H9 (cell line): ENCODE data around the gene SYNE2. TPM values are rescaled to one million over a fixed set of nuclear protein-coding genes. Genes with fewer than 3 reads are reported as not detected.

Experiments
- DNase-seq: peaks from one replicate; pipeline ENCODE4 v3.0.0-alpha.2; 2017
- H2AFZ ChIP-seq: one replicate; pipeline ENCODE4 v1.6.1; 2013; ENCODE audit warnings: mild to moderate bottlenecking, low read length, control low read depth, moderate library complexity
- H2AK5ac ChIP-seq: 2 replicates; pipeline ENCODE4 v1.6.1; 2013; ENCODE audit warnings: low read length, control low read depth, mixed read lengths; ENCODE audit not compliant: insufficient read length
- H2BK120ac ChIP-seq: one replicate; pipeline ENCODE4 v1.6.1; 2013; ENCODE audit warnings: low read depth, mild to moderate bottlenecking, low read length, control low read depth, inconsistent platforms; ENCODE audit not compliant: poor library complexity, severe bottlenecking
- H2BK12ac ChIP-seq: 2 replicates; pipeline ENCODE4 v1.6.1; 2013; ENCODE audit warnings: low read length, control low read depth, mixed read lengths, low read depth; ENCODE audit not compliant: insufficient read length
- H2BK15ac ChIP-seq: 2 replicates; pipeline ENCODE4 v1.6.1; 2013; ENCODE audit warnings: low read depth, low read length, control low read depth
- H2BK20ac ChIP-seq: one replicate; pipeline ENCODE4 v1.6.1; 2013; ENCODE audit warnings: low read depth, mild to moderate bottlenecking, low read length, control low read depth, inconsistent platforms; ENCODE audit not compliant: poor library complexity, severe bottlenecking
- H2BK5ac ChIP-seq: 2 replicates; pipeline ENCODE4 v1.6.1; 2013; ENCODE audit warnings: low read length, control low read depth, mixed read lengths; ENCODE audit not compliant: insufficient read length
- H3K14ac ChIP-seq: 2 replicates; pipeline ENCODE4 v1.6.1; 2013; ENCODE audit warnings: low read length, control low read depth; ENCODE audit not compliant: insufficient read depth
- H3K18ac ChIP-seq: 2 replicates; pipeline ENCODE4 v1.6.1; 2013; ENCODE audit warnings: low read depth, mild to moderate bottlenecking, mixed read lengths, low read length, control low read depth; ENCODE audit not compliant: insufficient read length
- H3K23ac ChIP-seq: 2 replicates; pipeline ENCODE4 v1.6.1; 2013; ENCODE audit warnings: low read length, control low read depth, mixed read lengths, low read depth; ENCODE audit not compliant: insufficient read length
- H3K23me2 ChIP-seq: 2 replicates; pipeline ENCODE4 v1.6.1; 2013; ENCODE audit warnings: low read depth, mild to moderate bottlenecking, mixed read lengths, low read length, control low read depth; ENCODE audit not compliant: insufficient read length, poor library complexity, severe bottlenecking
- H3K27ac ChIP-seq: 2 replicates; pipeline ENCODE4 v1.5.1; 2013; ENCODE audit warnings: low read length, control low read depth, mixed read lengths, low read depth; ENCODE audit not compliant: insufficient read length
- H3K27me3 ChIP-seq: 2 replicates; pipeline ENCODE4 v1.6.1; 2013; ENCODE audit warnings: low read length, control low read depth, inconsistent platforms; ENCODE audit not compliant: insufficient read depth
- H3K4ac ChIP-seq: 2 replicates; pipeline ENCODE4 v1.6.1; 2013; ENCODE audit warnings: low read depth, mild to moderate bottlenecking, control low read depth, inconsistent platforms, low read length, moderate library complexity
- H3K4me1 ChIP-seq: 2 replicates; pipeline ENCODE4 v1.6.1; 2013; ENCODE audit warnings: low read length, control low read depth, inconsistent platforms; ENCODE audit not compliant: insufficient read depth
- H3K4me2 ChIP-seq: 2 replicates; pipeline ENCODE4 v1.6.1; 2013; ENCODE audit warnings: low read length, control low read depth, mixed read lengths; ENCODE audit not compliant: insufficient read length, insufficient read depth
- H3K56ac ChIP-seq: 2 replicates; pipeline ENCODE4 v1.6.1; 2013; ENCODE audit warnings: low read depth, mild to moderate bottlenecking, mixed read lengths, low read length, control low read depth; ENCODE audit not compliant: insufficient read length
- H3K79me1 ChIP-seq: 2 replicates; pipeline ENCODE4 v1.6.1; 2013; ENCODE audit warnings: low read depth, mild to moderate bottlenecking, moderate library complexity, low read length, control low read depth, inconsistent platforms; ENCODE audit not compliant: insufficient read depth, poor library complexity, severe bottlenecking
- H3K79me2 ChIP-seq: 2 replicates; pipeline ENCODE4 v1.6.1; 2013; ENCODE audit warnings: low read length, control low read depth, inconsistent platforms; ENCODE audit not compliant: insufficient read depth
- H3K9ac ChIP-seq: 2 replicates; pipeline ENCODE4 v1.6.1; 2013; ENCODE audit warnings: low read length, control low read depth, mixed read lengths; ENCODE audit not compliant: insufficient read length; ENCODE audit errors: extremely low read depth
- H3K9me3 ChIP-seq: one replicate; pipeline ENCODE4 v1.6.1; 2013; ENCODE audit warnings: low read depth, low read length, inconsistent platforms; ENCODE audit not compliant: control insufficient read depth
- H3T11ph ChIP-seq: one replicate; pipeline ENCODE4 v1.6.1; 2013; ENCODE audit warnings: mild to moderate bottlenecking, low read length, control low read depth, inconsistent platforms
- H4K20me1 ChIP-seq: one replicate; pipeline ENCODE4 v1.6.1; 2013; ENCODE audit not compliant: control insufficient read depth, insufficient read length, insufficient read depth
- H4K5ac ChIP-seq: 2 replicates; pipeline ENCODE4 v1.6.1; 2013; ENCODE audit warnings: low read depth, mild to moderate bottlenecking, mixed read lengths, low read length, control low read depth; ENCODE audit not compliant: insufficient read length
- H4K8ac ChIP-seq: replicated peaks from 2 replicates; pipeline ENCODE4 v1.6.1; 2013; ENCODE audit warnings: low read length, control low read depth, mixed read lengths, low read depth; ENCODE audit not compliant: insufficient read length
- H4K91ac ChIP-seq: 2 replicates; pipeline ENCODE4 v1.6.1; 2013; ENCODE audit warnings: low read depth, mild to moderate bottlenecking, moderate library complexity, mixed read lengths, low read length, control low read depth; ENCODE audit not compliant: insufficient read length
- H3K27ac Mint-ChIP-seq, 3 experiments: 2 replicates in 2 of 3; 3 replicates in 1 of 3; pipeline ENCODE4 v1.8.0; 2020 to 2021; ENCODE audit warnings: mixed read lengths in 3 of 3, mild to moderate bottlenecking in 1 of 3, moderate library complexity in 1 of 3
- H3K27me3 Mint-ChIP-seq: 2 replicates; pipeline ENCODE4 v1.8.0; 2021; ENCODE audit warnings: low read depth, mild to moderate bottlenecking, moderate library complexity, mixed read lengths
- H3K36me3 Mint-ChIP-seq, 3 experiments: 2 replicates in 2 of 3; 3 replicates in 1 of 3; pipeline ENCODE4 v1.8.0; 2020 to 2021; ENCODE audit warnings: low read depth in 3 of 3, mixed read lengths in 3 of 3; ENCODE audit not compliant: insufficient read depth in 1 of 3
- H3K4me1 Mint-ChIP-seq, 2 experiments: 2 replicates each; pipeline ENCODE4 v1.8.0; 2020; ENCODE audit warnings: mixed read lengths in 2 of 2
- H3K4me3 Mint-ChIP-seq, 2 experiments: 2 replicates in 1 of 2; 3 replicates in 1 of 2; pipeline ENCODE4 v1.8.0; 2020 to 2021; ENCODE audit warnings: mild to moderate bottlenecking in 2 of 2, mixed read lengths in 2 of 2, moderate library complexity in 1 of 2
- H3K9me3 Mint-ChIP-seq, 2 experiments: 2 replicates in 1 of 2; 3 replicates in 1 of 2; pipeline ENCODE4 v1.8.0; 2020; ENCODE audit warnings: mild to moderate bottlenecking in 2 of 2, mixed read lengths in 2 of 2, moderate library complexity in 1 of 2
- WGBS: extraction: QIAGEN DNeasy Blood & Tissue Kit; methylation state at CpG from one replicate; pipeline ENCODE4 v1.1.7; 2013; ENCODE audit warnings: missing lambda C conversion rate, low lambda C conversion rate, mixed read lengths; ENCODE audit not compliant: insufficient read length; ENCODE audit errors: extremely low coverage; 5-methylcytosine and 5-hydroxymethylcytosine counted together
- total RNA-seq: library from RNA; stranded (reverse); gene quantifications from 2 replicates; pipeline ENCODE4 v1.2.1, GENCODE V29; 2021
- TF ChIP-seq, protein P1 (sequence below): fragments of 200-600 bp; sonication (generic); conservative IDR thresholded peaks from 3 replicates; pipeline ENCODE4 v1.8.0; 2021; ENCODE audit warnings: antibody characterized with exemption, mild to moderate bottlenecking

SYNE2 gene
- total RNA-seq, 1 experiment from 2014 or later, result 43.3 TPM

DNA sequence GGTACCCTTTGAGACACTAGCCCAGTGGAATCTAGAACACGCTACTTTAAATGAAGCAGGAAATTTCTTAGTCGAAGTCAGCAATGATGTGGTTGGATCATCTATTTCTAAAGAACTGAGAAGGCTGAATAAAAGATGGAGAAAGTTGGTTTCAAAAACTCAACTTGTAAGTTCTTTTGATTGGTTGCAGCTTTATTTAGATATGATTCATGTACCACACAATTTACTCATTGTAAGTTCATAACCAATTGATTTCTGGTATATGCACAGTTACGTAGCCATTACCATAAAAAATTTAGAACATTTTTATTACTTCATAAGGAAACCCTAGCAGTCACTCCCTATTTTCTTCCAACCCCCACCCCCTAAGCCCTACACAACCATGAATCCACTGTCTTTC is 129.8 kb downstream of the SYNE2 start:
- WGBS, result no CpG with 5 or more reads among the region's 3 CpGs
- no peak overlapping the region for H4K8ac ChIP-seq

More for the DNA sequence above, 129.8 kb downstream of the SYNE2 start:
- Histone ChIP-seq H3K79me2 (no peaks in the 10 kb centered on the region), H2BK5ac (no peak overlapping the region), H2AK5ac (no peak overlapping the region), H4K20me1 (no peaks in the 10 kb centered on the region), H3K56ac (no peak overlapping the region), H3K23me2 (no peaks in the 10 kb centered on the region), H3K79me1 (no peaks in the 10 kb centered on the region), H3T11ph (no peak overlapping the region), H3K4me1 (no peaks in the 10 kb centered on the region), H3K14ac (no peak overlapping the region), H3K23ac (no peak overlapping the region), H2BK12ac (no peak overlapping the region), H4K5ac (no peak overlapping the region), H3K9ac (no peak overlapping the region), H3K18ac (no peak overlapping the region), H3K27me3 (no peaks in the 10 kb centered on the region), H2BK20ac (no peak overlapping the region), H4K91ac (no peak overlapping the region), H3K4ac (no peak overlapping the region), H2BK15ac (no peak overlapping the region), H3K4me2 (no peak overlapping the region), H3K9me3 (no peaks in the 10 kb centered on the region), H2AFZ (no peak overlapping the region), H3K27ac (no peak overlapping the region), H2BK120ac (no peak overlapping the region)
- Mint-ChIP-seq H3K27ac (no peak overlapping the region), H3K4me1 (no peaks in the 10 kb centered on the region), H3K4me3 (no peak overlapping the region), H3K27me3 (no peaks in the 10 kb centered on the region), H3K36me3 (peaks cover 3 to 20% (median 20%) of the 10 kb centered on the region in 3 experiments; a peak in 6 of 7 replicates), H3K9me3 (no peaks in the 10 kb centered on the region)
- no peak for DNase-seq
- TF ChIP-seq, protein P1, sequence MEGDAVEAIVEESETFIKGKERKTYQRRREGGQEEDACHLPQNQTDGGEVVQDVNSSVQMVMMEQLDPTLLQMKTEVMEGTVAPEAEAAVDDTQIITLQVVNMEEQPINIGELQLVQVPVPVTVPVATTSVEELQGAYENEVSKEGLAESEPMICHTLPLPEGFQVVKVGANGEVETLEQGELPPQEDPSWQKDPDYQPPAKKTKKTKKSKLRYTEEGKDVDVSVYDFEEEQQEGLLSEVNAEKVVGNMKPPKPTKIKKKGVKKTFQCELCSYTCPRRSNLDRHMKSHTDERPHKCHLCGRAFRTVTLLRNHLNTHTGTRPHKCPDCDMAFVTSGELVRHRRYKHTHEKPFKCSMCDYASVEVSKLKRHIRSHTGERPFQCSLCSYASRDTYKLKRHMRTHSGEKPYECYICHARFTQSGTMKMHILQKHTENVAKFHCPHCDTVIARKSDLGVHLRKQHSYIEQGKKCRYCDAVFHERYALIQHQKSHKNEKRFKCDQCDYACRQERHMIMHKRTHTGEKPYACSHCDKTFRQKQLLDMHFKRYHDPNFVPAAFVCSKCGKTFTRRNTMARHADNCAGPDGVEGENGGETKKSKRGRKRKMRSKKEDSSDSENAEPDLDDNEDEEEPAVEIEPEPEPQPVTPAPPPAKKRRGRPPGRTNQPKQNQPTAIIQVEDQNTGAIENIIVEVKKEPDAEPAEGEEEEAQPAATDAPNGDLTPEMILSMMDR, result no peak
